GM12865 (cell line): ENCODE results near the gene MAPK8.

Experiments
- DNase-seq: peaks from one replicate; pipeline ENCODE4 v3.0.0; 2010; ENCODE audit warnings: low read depth
- H3K4me3 ChIP-seq: 2 replicates; pipeline ENCODE4 v1.5.1; 2011; ENCODE audit warnings: mild to moderate bottlenecking, low read depth, low read length, control low read depth
- TF ChIP-seq, protein P1 (sequence below): IDR thresholded peaks from 2 replicates; pipeline ENCODE4 v1.5.1; 2011; ENCODE audit warnings: low read length, control low read depth, low read depth, inconsistent platforms; ENCODE audit not compliant: insufficient read depth; ENCODE audit errors: missing control alignments

Gene MAPK8

DNA sequence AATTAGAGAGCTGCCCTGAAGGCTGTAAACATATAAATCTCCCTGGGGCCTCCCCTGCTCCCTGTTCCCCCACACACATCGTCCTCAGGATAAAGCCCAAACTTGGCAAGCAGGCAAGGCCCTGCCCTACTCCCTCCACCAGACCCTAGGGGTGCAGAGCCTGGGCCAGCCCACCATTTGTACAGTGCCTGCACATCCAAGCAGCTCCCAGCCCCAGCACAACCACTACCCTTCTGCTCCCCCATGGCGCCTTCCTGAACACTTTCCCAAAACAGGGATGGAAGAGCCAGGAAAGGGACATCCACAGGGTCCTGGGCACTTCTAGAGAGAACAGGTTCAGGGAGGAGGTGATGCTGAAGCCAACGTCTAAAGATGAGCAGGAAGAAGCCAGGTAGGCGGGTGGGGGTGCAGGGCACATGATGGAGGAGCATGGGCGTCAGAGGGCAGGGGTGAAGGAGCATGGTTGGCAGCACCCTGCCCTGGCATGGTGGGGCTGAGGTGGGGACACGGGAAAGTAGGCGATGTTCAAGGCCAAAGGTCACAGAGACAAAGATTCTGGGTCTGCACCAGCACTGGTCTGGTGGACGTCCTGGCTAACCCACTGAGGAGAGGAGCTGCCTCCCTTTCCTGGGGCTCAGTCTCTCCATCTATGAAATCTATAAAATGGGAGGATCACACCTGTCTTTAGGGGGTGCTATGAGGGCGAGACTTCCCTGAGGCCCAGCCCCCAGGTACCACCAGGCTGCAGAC, 157.8 kb downstream of the MAPK8 start:
- TF ChIP-seq, protein P1, sequence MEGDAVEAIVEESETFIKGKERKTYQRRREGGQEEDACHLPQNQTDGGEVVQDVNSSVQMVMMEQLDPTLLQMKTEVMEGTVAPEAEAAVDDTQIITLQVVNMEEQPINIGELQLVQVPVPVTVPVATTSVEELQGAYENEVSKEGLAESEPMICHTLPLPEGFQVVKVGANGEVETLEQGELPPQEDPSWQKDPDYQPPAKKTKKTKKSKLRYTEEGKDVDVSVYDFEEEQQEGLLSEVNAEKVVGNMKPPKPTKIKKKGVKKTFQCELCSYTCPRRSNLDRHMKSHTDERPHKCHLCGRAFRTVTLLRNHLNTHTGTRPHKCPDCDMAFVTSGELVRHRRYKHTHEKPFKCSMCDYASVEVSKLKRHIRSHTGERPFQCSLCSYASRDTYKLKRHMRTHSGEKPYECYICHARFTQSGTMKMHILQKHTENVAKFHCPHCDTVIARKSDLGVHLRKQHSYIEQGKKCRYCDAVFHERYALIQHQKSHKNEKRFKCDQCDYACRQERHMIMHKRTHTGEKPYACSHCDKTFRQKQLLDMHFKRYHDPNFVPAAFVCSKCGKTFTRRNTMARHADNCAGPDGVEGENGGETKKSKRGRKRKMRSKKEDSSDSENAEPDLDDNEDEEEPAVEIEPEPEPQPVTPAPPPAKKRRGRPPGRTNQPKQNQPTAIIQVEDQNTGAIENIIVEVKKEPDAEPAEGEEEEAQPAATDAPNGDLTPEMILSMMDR = no peak
- H3K4me3 ChIP-seq = no peak overlapping the region
- no peak for DNase-seq

DNA sequence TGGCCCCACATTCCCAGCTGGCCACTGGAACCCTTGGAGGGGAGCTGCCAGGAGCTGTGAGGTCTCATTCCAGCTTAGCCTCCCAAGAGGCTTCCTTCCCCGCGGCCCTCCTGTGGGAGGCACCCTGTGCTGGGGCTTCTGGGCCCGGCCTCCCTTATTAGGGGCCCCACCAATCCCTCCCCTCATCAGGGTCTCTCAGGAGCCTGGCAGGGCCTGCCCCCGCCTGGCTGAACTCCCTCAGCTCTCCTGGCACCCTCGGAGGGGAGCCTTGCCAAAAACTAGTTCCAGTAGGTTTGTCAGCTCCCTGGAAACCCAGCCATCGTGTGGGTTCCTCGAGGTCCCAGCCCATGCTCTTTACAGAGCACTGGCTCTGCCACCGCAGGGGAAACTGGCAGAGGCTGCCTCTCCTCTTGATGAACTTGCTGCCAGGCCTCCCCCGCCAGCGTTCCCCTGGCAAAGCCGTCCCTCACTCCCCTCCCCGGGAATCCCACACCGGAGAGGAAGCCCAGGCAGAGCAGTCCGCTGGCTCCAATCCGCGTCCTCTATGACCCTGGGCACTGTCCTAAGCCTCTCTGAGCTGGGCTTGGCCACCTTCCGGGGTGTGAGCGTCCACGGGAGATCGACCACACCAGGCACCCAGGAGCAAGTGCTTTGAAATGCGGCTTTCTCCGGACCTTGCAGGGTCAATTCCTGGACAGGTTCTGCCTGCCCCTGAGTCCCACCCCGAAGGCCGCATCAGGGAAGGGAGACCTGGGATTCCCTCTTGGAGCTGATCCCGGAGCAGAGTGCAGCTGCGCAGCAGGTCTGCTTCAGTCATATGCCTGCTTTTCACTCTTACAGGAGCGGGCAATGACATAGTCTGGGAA, 158.6 kb downstream of the MAPK8 start:
- TF ChIP-seq, protein P1 = no peak
- DNase-seq = no peak
- no peak overlapping the region for H3K4me3 ChIP-seq

DNA sequence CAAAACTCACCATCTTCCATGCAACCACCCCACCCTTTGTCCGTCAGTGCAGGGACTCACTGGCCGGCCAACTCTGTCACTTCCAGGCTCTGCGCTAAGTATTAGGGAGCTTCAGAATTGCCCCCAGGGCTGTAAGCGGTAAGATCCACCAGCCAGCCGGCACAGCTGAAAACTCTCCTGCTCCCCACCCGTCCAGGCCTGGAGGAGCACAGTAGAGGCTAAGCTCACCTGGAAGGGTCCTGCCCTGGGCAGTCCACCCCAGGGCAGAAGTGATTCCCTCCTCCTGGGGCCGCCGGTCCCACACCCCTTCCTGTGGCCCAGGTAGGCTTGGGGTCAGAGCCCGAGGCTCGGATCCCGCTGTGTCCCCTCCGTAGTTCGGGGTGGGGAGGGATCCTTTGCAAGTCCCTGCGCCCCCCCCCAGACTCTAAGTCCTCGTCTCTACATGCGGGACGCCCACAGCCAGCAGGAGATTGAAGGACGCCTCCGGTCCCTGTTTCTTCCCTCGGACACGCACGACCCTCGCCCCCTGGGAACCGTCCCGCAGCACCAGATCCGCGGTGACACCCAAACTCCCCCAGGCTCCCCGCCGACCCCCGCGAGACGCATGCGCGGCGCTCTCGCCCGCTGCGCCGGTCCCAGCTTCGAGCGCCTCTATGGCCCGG, 159.5 kb downstream of the MAPK8 start:
- no peak overlapping the region for H3K4me3 ChIP-seq
- DNase-seq = no peak
- TF ChIP-seq, protein P1 = no peak

DNA sequence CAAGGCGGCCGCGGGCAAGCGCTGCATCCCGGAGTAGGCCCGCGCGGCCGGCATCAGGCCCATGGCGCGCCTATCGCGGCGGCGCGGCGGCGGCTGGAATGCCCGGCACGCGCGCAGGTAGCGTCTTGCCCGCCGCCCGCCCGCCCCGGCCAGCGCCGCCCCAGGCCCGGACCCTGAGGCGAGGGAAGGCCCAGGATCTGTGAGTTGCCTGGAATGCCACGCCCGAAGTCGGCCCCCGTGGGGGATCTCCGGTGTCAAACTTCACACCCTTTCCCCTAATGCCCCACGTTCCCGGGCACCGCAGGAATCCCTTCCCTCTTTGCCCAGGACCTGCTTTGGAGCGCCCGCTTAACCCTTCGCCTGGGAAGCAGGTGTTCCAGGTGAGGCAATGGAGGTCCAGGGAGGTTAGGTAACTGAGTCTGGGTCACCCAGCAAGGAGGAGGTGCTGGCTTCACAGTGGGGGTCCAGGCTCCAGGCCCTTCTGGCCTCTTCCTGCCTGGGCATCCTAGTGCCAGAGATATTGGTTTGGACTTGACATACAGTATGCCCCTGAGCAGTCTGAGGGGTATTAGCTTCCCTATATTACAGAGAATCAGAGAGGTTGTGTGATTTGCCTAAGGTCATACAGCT, 160.2 kb downstream of the MAPK8 start:
- no peak for DNase-seq
- TF ChIP-seq, protein P1 = no peak
- H3K4me3 ChIP-seq = no peak overlapping the region

DNA sequence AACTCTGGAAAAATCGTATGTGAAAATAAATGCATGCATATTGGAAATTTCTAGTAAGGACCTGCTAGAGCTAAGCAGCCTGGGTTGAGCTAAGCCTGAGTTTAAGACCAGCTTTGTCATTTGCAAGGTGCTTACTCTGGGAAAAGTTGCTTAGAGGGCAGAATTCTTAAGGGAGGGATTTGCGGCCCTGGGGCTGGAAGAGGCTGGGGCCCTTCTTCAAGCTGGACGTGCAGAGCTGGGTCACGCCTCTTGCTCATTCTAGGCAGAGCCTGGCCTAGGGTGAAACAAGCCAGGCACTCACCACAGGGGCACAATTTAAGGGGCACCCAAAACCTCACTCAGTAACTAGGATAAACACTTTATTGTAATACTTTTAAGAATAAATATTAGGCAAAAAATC, 161.2 kb downstream of the MAPK8 start:
- DNase-seq = no peak
- H3K4me3 ChIP-seq = no peak overlapping the region
- TF ChIP-seq, protein P1 = no peak

DNA sequence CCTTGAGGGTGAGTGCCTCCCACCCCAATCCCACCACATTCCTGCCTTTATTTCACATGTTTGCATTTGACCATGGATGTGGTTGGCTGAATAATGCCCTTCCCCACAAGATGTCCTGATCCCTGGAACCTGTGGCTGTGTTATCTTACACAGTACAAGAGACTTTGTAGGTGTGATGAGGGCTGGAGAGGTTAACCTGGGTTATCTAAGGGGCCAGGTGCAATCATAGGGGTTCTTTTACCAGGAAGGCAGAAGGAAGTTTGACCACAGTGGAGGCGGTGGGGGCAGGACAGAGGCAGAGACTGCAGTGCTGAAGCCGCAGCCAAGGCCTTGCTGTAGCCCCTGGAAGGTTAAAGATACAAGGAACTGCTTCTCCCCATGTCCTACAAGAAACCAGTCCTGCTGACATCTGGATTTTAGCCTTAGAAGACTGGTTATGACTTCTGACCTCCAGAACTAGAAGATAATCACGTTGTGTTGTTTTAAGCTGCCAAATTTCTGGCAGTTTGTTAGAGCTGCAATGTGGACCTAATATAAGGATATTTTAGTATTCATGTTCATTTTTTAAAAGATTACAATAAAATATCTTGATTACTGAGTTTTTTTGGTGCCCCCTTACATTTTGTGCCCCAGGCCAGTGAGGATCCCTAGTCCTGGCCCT, 161.8 kb downstream of the MAPK8 start:
- DNase-seq = no peak
- TF ChIP-seq, protein P1 = no peak
- H3K4me3 ChIP-seq = no peak overlapping the region
